MG63 (cell line): ENCODE results near the gene GIMAP8. TPM values are rescaled to one million over a fixed set of nuclear protein-coding genes. Genes with fewer than 3 reads are reported as not detected.
"Not testable (repeated sequence)": the region's sequence is repeated elsewhere in the genome, so short reads cannot be mapped to it uniquely, and the experiment has no call there.

ENCODE experiments used
- DNase-seq: peaks from one replicate; pipeline ENCODE4 v3.0.0-alpha.2; 2020
- H3K27me3 ChIP-seq: fragments of 250-450 bp; sonication (Bioruptor Pico); 2 replicates; pipeline ENCODE4 v1.5.1; 2020; ENCODE audit warnings: mild to moderate bottlenecking, moderate library complexity
- H3K36me3 ChIP-seq: fragments of 250-450 bp; sonication (Bioruptor Pico); 2 replicates; pipeline ENCODE4 v1.5.1; 2020; ENCODE audit warnings: mild to moderate bottlenecking, moderate library complexity
- H3K4me3 ChIP-seq: fragments of 250-450 bp; sonication (Bioruptor Pico); 2 replicates; pipeline ENCODE4 v1.5.1; 2020; ENCODE audit warnings: mild to moderate bottlenecking, moderate library complexity
- H3K9me3 ChIP-seq: fragments of 250-450 bp; sonication (Bioruptor Pico); 2 replicates; pipeline ENCODE4 v1.5.1; 2020; ENCODE audit warnings: mild to moderate bottlenecking, moderate library complexity
- total RNA-seq: library from RNA; depleted of rRNA; stranded (reverse); fragments of >200 nt; shearing (Covaris generic); gene quantifications from 2 replicates; pipeline ENCODE4 v1.2.3, GENCODE V29; 2014; ENCODE audit warnings: low replicate concordance; rRNA removed

The GIMAP8 gene
- total RNA-seq, 1 experiment from 2014 or later = not detected

- DNase-seq = no peak
- no peaks in the 10 kb centered on the region for H3K27me3 ChIP-seq
- no peaks in the 10 kb centered on the region for H3K36me3 ChIP-seq
- H3K4me3 ChIP-seq = no peak within 1 kb of the TSS
- no peaks in the 10 kb centered on the region for H3K9me3 ChIP-seq
Measured at GRCh38 chr7:150514748-150515222, 64.4 kb downstream of the GIMAP8 start, which contains the start of gene GIMAP7. TSS of gene GIMAP7 (plus strand) at chr7:150514872. CDS start at chr7:150519975, 5,103 bp downstream.

- no peaks in the 10 kb centered on the region for H3K27me3 ChIP-seq
- no peak overlapping the region for H3K4me3 ChIP-seq
- no peaks in the 10 kb centered on the region for H3K36me3 ChIP-seq
- DNase-seq = no peak
- H3K9me3 ChIP-seq = no peaks in the 10 kb centered on the region
Measured at GRCh38 chr7:150515248-150516147, 65.1 kb downstream of the GIMAP8 start.

DNA sequence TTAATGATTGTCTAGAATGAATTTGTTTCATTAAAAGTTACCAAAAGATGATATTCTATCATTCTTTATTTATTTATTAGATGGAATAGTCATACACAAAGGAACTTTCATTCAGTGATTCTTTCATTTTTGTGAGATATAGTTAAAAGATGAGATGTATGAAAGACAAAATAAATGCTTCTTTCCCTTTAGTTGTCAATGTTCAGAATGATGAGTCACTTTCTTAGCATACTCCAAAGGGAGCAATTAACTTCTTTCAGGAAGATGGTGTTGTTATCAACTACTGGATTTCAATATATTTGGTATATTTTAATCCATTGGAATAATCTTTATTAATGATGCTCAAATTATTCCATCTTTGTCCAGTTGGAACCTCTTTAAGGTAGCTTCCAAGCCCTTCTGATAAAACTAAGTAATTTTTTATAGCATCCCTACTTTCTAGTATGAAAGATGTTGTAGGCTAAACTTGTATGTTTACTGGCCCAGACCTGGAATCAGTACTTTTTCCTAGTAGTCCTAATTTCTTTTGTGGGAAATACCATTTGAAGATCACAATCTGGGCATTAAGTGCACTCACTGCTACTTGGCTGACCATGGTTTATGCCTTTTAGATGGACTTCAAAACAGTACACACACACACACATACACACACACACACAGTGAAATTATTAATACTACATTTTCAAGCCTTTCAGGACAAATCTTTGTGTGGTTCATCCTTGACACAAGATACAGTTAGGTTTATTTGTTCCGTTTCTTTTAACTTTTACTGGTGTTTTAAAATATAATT lies 66.7 kb downstream of the GIMAP8 start:
- DNase-seq = no peak
- Histone ChIP-seq H3K9me3 (no peaks in the 10 kb centered on the region), H3K27me3 (no peaks in the 10 kb centered on the region), H3K4me3 (no peak overlapping the region), H3K36me3 (no peaks in the 10 kb centered on the region)

DNA sequence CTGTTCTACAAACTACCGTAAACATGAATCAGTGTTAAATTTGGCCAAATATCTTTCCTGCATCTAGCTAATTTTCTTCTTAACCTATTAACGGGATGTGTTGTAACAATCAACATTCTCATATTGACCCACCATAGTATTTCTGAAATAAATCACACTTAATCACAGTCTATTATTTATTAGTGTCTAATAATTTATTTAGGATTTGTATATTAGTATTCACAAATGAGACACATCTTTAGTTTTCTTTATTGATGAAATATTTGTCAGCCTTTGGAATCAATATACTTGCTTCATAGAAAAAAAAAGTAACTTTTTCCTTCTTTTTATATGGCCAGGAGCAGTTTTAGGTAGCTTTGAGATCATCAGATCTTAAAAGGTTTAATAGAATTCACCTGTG lies 68.9 kb downstream of the GIMAP8 start:
- Histone ChIP-seq H3K27me3 (no peaks in the 10 kb centered on the region), H3K36me3 (no peaks in the 10 kb centered on the region), H3K4me3 (no peak overlapping the region), H3K9me3 (no peaks in the 10 kb centered on the region)
- DNase-seq = no peak

DNA sequence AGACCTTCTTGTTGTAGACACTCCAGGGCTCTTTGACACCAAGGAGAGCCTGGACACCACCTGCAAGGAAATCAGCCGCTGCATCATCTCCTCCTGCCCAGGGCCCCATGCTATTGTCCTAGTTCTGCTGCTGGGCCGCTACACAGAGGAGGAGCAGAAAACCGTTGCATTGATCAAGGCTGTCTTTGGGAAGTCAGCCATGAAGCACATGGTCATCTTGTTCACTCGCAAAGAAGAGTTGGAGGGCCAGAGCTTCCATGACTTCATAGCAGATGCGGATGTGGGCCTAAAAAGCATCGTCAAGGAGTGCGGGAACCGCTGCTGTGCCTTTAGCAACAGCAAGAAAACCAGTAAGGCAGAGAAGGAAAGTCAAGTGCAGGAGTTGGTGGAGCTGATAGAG lies 69.7 kb downstream of the GIMAP8 start:
- Histone ChIP-seq H3K36me3 (no peaks in the 10 kb centered on the region), H3K27me3 (no peaks in the 10 kb centered on the region), H3K9me3 (no peaks in the 10 kb centered on the region), H3K4me3 (no peak overlapping the region)
- no peak for DNase-seq

DNA sequence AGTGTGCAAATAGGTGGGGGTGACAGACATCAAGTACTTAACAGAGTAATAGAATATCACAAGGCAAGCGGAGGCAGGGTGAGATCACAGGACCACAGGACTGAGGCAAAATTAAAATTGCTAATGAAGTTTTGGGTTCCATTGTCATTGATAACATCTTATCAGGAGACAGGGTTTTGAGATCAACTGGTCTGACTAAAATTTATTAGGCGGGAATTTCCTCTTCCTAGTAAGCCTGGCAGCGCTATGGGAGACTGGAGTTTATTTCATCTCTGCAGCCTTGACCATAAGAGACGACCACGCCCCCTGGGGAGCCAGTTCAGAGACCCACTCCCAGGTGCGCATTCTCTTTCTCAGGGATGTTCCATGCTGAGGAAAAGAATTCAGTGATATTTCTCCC lies 72.5 kb downstream of the GIMAP8 start:
- H3K27me3 ChIP-seq, H3K9me3 ChIP-seq, DNase-seq, H3K4me3 ChIP-seq, H3K36me3 ChIP-seq: not testable (repeated sequence)

- Histone ChIP-seq H3K4me3 (no peak overlapping the region), H3K36me3 (no peaks in the 10 kb centered on the region), H3K9me3 (no peaks in the 10 kb centered on the region), H3K27me3 (no peaks in the 10 kb centered on the region)
- no peak for DNase-seq
Measured at GRCh38 chr7:150524018-150524417, 73.6 kb downstream of the GIMAP8 start.

Other genes starting within 250 kb of the GIMAP8 start
- gene LRRC61, start 127.3 kb upstream of the GIMAP8 start, total RNA-seq = not detected in 2 replicates
- gene ACTR3C, start 127.1 kb upstream of the GIMAP8 start, total RNA-seq = not detected in 2 replicates
- not detected in 2 replicates for gene RARRES2, start 109.0 kb upstream of the GIMAP8 start, total RNA-seq
- 43.6 and 64.7 TPM in 2 replicates for gene REPIN1, start 81.8 kb upstream of the GIMAP8 start, total RNA-seq
- gene ZNF775, start 71.3 kb upstream of the GIMAP8 start, total RNA-seq = 4.0 and 13.9 TPM in 2 replicates
- not detected in 2 replicates for gene GIMAP7, start 64.2 kb downstream of the GIMAP8 start, total RNA-seq
- not detected in 2 replicates for gene GIMAP4, start 116.8 kb downstream of the GIMAP8 start, total RNA-seq
- gene GIMAP6, start 181.8 kb downstream of the GIMAP8 start, total RNA-seq = not detected in 2 replicates
- 3.1 and 8.3 TPM in 2 replicates for gene GIMAP2, start 235.1 kb downstream of the GIMAP8 start, total RNA-seq